ENCODE results near the gene HPSE2. TPM values are rescaled to one million over a fixed set of nuclear protein-coding genes. Genes with fewer than 3 reads are reported as not detected.

The HPSE2 gene
- total and polyA plus RNA-seq, 2 experiments from 2014 or later: 0.10 to 0.24 TPM

- no peak for TF ChIP-seq CTCF (conservative IDR thresholded peaks at IDR 0.05; ENCODE audit: low read depth in 2 of 2)
- TF ChIP-seq REST (IDR thresholded peaks at IDR 0.05; ENCODE audit: unreplicated experiment): no peak
- no peak for TF ChIP-seq STAT1 (IDR thresholded peaks at IDR 0.05; ENCODE audit: unreplicated experiment)
These were observed 607.4 kb downstream of the HPSE2 start (continued) for GRCh38 chr10:98628206-98628605.

- ATAC-seq (no peak), DNase-seq (ENCODE audit: low spot score) (no peak)
- peaks cover 2% of the 10 kb centered on the region for H3K27me3 Mint-ChIP-seq (ENCODE audit: insufficient read depth, low read depth, poor library complexity)
- no peaks in the 10 kb centered on the region for H3F3A ChIP-seq (replicated peaks; ENCODE audit: low read depth)
- H3K36me3 ChIP-seq (ENCODE audit: insufficient read depth): no peaks in the 10 kb centered on the region
- no peaks in the 10 kb centered on the region for H3K9me3 Mint-ChIP-seq
- no peak overlapping the region for H3K4me3 Mint-ChIP-seq
- H3K79me2 ChIP-seq (replicated peaks; ENCODE audit: insufficient read depth): no peaks in the 10 kb centered on the region
- no peak overlapping the region for H2AFZ ChIP-seq
- no peak overlapping the region for H3K27ac ChIP-seq (ENCODE audit: low read depth)
- H3K27ac Mint-ChIP-seq: no peak overlapping the region
- no peaks in the 10 kb centered on the region for H3K27me3 ChIP-seq (ENCODE audit: insufficient read depth)
- H4K20me1 ChIP-seq (replicated peaks; ENCODE audit: insufficient read depth): no peaks in the 10 kb centered on the region
- H3K4me2 ChIP-seq: no peak overlapping the region
- H3K4me3 ChIP-seq: no peak overlapping the region
- H3K36me3 Mint-ChIP-seq (ENCODE audit: low read depth): no peaks in the 10 kb centered on the region
- H3K4me1 ChIP-seq (ENCODE audit: insufficient read depth): no peaks in the 10 kb centered on the region
- H3K4me1 Mint-ChIP-seq: peaks cover 7% of the 10 kb centered on the region; the same call in 2 of the 3 replicates
- H3K9me2 ChIP-seq (ENCODE audit: insufficient read depth): peaks cover 7% of the 10 kb centered on the region; the same call in 1 of the 2 replicates
- no peak for TF ChIP-seq NANOG (IDR thresholded peaks at IDR 0.05; ENCODE audit: borderline replicate concordance)
- TF ChIP-seq POLR2AphosphoS5 (IDR thresholded peaks at IDR 0.05; ENCODE audit: low read depth): no peak
- no peak for TF ChIP-seq ETS1 (IDR thresholded peaks at IDR 0.05)
- no peak for TF ChIP-seq EZH2 (IDR thresholded peaks at IDR 0.05; ENCODE audit: low read depth, unreplicated experiment)
- TF ChIP-seq STAT1 (IDR thresholded peaks at IDR 0.05; ENCODE audit: unreplicated experiment): no peak
- TF ChIP-seq, protein P1, sequence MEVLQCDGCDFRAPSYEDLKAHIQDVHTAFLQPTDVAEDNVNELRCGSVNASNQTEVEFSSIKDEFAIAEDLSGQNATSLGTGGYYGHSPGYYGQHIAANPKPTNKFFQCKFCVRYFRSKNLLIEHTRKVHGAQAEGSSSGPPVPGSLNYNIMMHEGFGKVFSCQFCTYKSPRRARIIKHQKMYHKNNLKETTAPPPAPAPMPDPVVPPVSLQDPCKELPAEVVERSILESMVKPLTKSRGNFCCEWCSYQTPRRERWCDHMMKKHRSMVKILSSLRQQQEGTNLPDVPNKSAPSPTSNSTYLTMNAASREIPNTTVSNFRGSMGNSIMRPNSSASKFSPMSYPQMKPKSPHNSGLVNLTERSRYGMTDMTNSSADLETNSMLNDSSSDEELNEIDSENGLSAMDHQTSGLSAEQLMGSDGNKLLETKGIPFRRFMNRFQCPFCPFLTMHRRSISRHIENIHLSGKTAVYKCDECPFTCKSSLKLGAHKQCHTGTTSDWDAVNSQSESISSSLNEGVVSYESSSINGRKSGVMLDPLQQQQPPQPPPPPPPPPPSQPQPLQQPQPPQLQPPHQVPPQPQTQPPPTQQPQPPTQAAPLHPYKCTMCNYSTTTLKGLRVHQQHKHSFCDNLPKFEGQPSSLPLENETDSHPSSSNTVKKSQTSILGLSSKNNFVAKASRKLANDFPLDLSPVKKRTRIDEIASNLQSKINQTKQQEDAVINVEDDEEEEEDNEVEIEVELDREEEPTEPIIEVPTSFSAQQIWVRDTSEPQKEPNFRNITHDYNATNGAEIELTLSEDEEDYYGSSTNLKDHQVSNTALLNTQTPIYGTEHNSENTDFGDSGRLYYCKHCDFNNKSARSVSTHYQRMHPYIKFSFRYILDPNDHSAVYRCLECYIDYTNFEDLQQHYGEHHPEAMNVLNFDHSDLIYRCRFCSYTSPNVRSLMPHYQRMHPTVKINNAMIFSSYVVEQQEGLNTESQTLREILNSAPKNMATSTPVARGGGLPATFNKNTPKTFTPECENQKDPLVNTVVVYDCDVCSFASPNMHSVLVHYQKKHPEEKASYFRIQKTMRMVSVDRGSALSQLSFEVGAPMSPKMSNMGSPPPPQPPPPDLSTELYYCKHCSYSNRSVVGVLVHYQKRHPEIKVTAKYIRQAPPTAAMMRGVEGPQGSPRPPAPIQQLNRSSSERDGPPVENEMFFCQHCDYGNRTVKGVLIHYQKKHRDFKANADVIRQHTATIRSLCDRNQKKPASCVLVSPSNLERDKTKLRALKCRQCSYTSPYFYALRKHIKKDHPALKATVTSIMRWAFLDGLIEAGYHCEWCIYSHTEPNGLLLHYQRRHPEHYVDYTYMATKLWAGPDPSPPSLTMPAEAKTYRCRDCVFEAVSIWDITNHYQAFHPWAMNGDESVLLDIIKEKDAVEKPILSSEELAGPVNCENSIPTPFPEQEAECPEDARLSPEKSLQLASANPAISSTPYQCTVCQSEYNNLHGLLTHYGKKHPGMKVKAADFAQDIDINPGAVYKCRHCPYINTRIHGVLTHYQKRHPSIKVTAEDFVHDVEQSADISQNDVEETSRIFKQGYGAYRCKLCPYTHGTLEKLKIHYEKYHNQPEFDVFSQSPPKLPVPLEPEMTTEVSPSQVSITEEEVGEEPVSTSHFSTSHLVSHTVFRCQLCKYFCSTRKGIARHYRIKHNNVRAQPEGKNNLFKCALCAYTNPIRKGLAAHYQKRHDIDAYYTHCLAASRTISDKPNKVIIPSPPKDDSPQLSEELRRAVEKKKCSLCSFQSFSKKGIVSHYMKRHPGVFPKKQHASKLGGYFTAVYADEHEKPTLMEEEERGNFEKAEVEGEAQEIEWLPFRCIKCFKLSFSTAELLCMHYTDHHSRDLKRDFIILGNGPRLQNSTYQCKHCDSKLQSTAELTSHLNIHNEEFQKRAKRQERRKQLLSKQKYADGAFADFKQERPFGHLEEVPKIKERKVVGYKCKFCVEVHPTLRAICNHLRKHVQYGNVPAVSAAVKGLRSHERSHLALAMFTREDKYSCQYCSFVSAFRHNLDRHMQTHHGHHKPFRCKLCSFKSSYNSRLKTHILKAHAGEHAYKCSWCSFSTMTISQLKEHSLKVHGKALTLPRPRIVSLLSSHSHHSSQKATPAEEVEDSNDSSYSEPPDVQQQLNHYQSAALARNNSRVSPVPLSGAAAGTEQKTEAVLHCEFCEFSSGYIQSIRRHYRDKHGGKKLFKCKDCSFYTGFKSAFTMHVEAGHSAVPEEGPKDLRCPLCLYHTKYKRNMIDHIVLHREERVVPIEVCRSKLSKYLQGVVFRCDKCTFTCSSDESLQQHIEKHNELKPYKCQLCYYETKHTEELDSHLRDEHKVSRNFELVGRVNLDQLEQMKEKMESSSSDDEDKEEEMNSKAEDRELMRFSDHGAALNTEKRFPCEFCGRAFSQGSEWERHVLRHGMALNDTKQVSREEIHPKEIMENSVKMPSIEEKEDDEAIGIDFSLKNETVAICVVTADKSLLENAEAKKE (CRISPR knock-in tag; IDR thresholded peaks at IDR 0.05): no peak
- TF ChIP-seq EZH2phosphoT487 (IDR thresholded peaks at IDR 0.05; ENCODE audit: unreplicated experiment): no peak
- no peak for TF ChIP-seq ZNF114 (CRISPR knock-in tag; IDR thresholded peaks at IDR 0.05)
- no peak for TF ChIP-seq CTCF (conservative IDR thresholded peaks at IDR 0.05; ENCODE audit: low read depth in 2 of 2)
These were observed 607.9 kb downstream of the HPSE2 start for GRCh38 chr10:98627711-98628110.

All from GM23338 (cell line).